Urothelium cell line (cell line): Measurements from ENCODE around the gene DNMT1.
A peak's percentile ranks its signal among the peaks of the same experiment; 100 is the strongest.

Experiments
- DNase-seq: peaks from one replicate; pipeline ENCODE4 v3.0.0; 2011; ENCODE audit warnings: low spot score, mixed read lengths
- FAIRE-seq: peaks from 2 replicates; lab custom pipeline; 2011; peaks lifted over from hg19 to GRCh38; lab: Jason Lieb, UNC

The DNMT1 gene

DNA sequence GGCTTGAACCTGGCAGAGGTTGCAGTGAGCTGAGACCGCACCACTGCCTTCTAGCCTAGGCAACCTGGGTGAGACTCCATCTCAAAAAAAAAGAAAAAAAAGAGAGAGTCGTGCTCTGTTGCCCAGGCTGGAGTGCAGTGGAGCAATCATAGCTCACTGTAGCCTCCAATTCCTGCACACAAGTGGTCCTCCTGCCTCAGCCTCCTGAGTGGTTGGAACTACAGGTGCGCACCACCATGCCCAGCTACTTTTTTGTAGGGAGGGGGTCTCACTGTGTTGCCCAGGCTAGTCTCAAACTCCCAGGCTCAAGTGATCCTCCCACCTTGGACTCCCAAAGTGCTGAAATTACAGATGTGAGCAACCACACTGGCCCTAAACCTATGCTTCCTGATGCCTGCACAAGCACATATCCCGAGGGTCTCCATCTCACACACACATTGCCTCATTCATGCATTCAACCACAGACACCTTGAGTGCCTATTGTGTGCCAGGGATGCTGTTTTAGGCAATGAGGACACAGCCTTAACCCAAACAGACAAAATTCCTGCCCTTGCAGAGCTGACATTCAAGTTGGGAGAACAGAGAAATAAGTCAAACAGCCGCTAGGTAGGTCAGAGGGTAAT lies 94.5 kb downstream of the DNMT1 start:
- FAIRE-seq (no peak), DNase-seq (no peak)

DNA sequence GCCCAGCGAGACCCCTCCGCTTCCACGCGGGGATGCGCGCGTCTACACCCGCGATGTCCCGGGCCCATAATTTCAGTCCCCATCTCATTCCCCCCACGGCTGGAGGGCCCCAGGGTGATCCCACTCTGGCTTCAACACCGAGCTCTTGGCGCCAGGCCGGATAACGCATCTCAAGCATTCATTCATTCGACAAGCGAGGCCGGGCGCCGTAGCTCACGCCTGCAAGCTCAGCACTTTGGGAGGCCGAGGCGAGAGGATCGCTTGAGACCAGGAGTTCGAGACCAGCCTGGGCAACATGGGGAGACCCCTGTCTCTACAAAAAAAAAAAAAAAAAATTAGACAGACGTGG lies 98.2 kb downstream of the DNMT1 start:
- FAIRE-seq: no peak
- no peak for DNase-seq

- FAIRE-seq (peak; percentile 77), DNase-seq (peak; percentile 95)
Observed at GRCh38 chr19:10095948-10096614, 98.7 kb downstream of the DNMT1 start.

DNA sequence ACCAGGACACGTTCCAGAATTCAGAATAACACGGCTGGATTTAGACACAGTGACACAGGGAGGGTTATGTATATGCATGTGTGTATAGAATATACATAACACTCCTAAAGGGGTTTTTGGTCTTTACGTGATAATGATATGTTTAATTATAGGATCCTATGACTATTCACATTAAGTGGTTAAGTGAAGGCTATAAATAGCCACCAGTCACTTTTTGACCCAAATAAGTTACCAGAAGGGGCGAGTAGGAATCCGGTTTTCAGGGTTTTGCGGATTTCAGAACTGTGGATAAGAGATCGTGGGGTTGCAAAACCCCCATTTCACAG lies 99.2 kb downstream of the DNMT1 start:
- DNase-seq: no peak
- no peak for FAIRE-seq

DNA sequence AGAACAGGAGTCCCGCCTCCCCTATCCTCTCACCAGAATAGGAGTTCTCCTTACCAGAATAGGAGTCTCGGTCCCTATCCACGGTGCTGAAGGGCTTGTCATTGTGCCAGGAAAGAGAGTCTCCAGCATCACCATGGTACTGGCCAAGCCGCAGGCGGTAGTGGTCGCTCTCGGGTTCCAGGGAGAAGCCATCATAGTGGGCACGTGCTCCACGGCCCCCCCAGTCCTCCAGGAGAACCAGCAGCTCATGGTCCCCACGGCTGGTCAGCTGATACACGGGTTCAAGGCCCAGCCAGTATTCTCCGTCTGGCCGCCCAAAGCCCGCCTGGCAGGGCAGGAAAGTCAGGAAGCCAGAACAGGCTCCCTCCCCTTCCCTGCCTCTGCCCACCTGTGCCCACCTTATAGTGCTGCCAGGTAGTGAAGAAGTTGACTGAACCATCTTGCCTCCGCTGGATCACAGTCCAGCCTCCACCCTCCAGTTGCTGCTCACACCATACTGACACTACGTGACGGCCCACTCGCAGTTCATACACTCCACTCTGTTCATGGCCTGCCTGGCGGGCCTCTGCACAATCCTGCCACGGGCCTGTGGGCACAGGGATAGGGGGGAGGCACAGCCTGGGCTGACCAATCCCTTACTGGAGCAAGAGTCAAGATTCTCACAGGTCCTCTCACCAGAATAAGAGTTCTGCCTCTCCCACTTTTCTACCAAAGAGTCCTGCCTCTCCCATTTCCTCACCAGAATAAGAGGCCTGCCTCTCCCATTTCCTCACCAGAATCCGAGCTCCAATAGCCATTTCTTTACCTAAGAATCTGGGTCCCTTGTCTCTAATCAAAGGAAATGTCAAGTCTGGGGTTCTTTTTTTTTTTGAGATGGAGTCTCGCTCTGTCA lies 101.2 kb downstream of the DNMT1 start:
- FAIRE-seq: no peak
- DNase-seq: peak; percentile 17

DNA sequence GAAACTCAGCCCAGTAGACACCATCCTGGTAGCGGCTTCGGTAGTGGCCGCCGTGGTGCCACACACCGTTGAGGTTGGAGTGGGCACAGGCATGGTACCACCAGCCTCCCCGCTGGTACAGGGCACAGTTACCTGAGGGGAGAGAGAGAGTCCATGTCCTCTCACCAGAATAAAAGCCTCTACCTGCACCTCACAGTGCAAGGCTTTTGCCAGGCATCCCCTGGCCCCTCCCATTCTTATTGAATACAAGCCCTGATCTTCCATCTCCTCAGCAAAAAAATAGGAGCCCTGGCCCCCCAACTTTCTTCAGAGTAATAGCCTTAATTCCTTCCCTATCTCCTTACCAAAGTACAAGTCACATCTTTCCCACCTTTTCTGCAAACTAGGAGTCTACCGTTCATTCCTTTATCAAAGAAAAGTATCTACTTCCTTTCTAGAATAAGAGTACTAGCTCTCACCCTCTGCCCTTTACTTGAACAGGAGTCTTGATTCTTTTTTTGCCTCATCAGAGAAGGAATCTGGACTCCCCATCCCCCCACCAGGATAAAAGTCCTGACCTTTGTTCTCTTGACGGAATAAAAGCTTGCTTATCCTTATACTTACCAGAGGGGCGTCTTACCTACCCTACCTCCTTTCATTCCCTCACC lies 102.0 kb downstream of the DNMT1 start:
- FAIRE-seq: no peak
- no peak for DNase-seq

DNA sequence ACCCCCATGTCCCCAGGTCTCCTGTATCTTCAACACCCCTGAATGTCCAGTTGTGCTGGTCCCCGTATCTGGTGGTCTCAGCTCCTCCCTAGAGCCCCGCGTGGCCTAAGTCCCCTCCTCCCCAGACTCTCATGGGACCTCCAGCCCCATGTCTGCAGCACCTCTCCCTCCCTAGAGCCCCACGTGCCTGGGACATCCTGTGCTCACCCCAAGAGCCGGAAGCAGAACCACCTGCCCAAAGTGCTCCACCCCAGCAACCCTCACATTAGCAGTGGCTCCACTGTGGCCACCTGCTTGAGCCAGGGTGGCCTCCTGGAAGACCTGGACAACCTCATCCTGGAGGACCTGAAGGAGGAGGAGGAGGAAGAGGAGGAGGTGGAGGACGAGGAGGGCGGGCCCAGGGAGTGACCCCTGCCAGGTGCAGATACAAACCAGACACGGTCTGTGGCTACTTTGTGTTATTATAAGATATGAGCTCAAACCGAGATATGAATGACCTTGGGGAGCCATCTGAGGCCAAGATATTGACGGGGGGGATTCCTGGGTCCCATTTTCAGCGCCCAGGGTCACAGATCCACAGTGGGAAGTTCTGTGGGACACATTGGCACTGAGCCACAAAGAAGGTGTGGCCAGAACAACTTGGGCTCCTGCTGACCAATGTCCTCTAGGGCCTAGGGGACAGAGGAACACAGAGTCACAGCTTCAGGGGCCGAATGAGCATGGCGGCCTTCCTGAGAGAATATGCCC lies 102.7 kb downstream of the DNMT1 start:
- DNase-seq (no peak), FAIRE-seq (no peak)

DNA sequence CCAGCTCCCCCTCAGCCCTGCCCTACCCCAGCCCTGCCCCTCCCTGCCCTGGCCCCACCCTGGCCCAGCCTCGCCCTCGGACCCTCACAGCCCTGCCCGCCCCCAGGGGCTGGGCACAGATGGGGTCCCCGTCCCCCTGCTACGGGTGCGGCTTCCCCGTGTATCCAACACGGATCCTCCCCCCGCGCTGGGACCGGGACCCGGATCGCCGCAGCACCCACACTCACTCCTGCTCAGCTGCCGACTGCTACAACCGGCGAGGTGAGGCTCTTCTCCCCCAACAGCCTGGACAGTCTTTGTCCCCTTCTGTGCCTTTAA lies 103.4 kb downstream of the DNMT1 start:
- no peak for FAIRE-seq
- no peak for DNase-seq

- no peak for FAIRE-seq
- no peak for DNase-seq
Observed at GRCh38 chr19:10089801-10090375, 104.9 kb downstream of the DNMT1 start.

DNA sequence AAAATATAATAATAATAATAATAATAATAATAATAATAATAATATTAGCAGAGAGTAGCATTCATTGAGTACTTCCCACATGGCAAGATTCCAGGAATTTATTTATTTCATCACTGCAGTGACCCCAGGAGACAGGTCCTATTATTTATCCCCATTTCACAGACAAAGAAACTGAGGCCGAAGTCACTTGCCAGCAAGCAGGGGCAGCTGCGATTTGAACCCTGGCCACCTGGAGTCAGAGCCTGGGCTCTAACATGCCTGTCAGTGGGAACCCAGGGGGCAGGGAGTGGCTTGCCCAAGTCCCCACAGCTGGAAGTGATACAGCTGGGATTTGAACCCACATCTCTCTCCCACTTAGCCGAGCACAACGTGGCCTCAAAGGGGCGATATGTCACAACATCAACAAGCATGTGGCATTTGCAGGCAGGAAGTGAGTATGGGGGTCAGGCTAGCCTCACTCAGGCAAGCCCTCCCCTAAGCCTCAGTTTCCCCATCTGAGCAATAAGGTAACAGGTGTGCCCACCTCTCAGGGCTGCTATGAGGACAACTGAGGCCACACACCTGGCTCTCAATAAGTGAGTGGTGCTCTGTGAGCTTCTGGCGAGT lies 105.7 kb downstream of the DNMT1 start:
- FAIRE-seq (no peak), DNase-seq (no peak)

GRCh38 chr19:10087296-10088061 lies 107.3 kb downstream of the DNMT1 start:
- DNase-seq (no peak), FAIRE-seq (no peak)

- DNase-seq (no peak), FAIRE-seq (no peak)
Observed at GRCh38 chr19:10086591-10087192, 108.1 kb downstream of the DNMT1 start.

DNA sequence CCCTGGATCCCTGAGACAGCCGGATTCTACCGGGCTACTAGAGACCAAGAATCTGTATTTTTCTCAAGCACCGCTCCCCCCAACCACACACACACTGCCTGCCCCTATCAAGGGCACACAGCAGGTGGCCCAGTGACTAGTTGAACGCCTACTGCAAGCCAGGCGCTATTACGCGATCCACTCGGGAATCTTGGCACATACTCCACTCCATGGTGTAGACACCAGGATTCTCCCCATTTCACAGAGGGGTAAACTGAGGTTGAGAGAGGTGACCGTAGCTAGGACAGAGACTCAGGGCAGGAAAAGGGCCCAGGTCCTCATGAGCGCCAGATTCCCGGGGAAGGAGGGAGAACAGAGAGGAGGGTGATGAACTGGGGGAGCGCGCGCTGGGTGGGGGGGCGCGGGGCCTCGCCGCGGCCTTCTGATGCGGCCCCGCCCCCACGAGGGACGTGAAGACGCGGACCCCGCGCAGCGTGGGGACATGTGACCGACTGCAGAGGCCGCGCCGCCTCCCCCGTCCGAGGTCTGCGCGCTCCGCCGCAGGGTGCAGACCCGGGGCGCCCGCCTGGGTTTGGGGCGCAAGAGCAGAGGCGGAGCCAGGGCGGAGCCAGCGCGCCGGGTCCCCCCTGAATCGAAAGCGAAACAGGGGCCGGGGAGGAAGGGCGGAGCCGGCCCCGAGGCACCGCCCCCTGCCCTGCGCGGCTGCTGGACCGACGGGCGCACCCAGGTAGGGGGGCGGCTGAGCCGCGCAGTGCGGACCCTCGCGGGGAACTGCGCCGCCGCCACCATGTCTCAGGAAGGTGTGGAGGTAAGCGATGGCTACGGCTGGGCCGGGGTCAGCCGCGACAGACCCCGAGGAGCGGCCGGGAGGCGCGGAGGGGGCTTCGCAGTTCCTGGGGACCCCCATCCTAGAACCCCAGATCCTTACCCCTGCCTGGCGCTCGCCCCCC lies 108.8 kb downstream of the DNMT1 start, which contains the start of gene SHFL:
TSS of gene SHFL (plus strand) at position 677 of the 950 bp plus-strand sequence. CDS start at position 788, 111 bp downstream.
- no peak for FAIRE-seq
- peak; percentile 67 for DNase-seq

DNA sequence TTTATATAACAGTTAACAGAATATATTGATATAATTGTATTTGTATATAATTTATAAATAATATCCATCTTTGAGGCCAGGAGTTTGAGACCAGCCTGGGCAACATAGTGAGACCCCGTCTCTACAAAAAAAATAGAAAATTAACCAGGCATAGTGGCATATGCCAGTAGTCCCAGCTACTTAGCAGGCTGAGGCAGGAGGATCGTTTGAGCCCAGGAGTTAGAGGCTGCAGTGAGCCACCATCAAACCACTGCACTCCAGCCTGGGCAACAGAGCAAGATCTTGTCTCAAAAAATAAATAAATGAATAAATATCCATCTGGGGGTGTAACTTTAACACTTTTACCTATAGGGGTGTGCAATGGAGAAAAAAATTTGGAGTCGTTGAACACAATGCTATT lies 110.0 kb downstream of the DNMT1 start:
- FAIRE-seq: no peak
- DNase-seq: no peak

GRCh38 chr19:10083911-10084310 lies 110.8 kb downstream of the DNMT1 start:
- no peak for FAIRE-seq
- no peak for DNase-seq
